Peyer's patch (tissue), 4 donors: Measurements from ENCODE around the gene CLDN1. TPM values are rescaled to one million over a fixed set of nuclear protein-coding genes. Genes with fewer than 3 reads are reported as not detected.

ENCODE experiments used
- DNase-seq, 3 donors: peaks; one replicate each; pipeline ENCODE4 v3.0.0-alpha.2; 2017 to 2019
- H3K27ac ChIP-seq, 4 donors: fragments of 200-600 bp; sonication (generic); one replicate each; pipeline ENCODE4 v1.5.1; 2016 to 2019
- H3K27me3 ChIP-seq, 2 donors: fragments of 200-600 bp; sonication (generic); one replicate each; pipeline ENCODE4 v1.5.1; 2019
- H3K36me3 ChIP-seq, 3 donors: fragments of 200-600 bp; sonication (generic); one replicate each; pipeline ENCODE4 v1.5.1; 2016 to 2019
- H3K4me1 ChIP-seq, 4 donors: fragments of 200-600 bp; sonication (generic); one replicate each; pipeline ENCODE4 v1.5.1; 2016 to 2019
- H3K4me3 ChIP-seq, 4 donors: fragments of 200-600 bp; sonication (generic); 1 replicate in 3 of 4; 2 replicates in 1 of 4; pipeline ENCODE4 v1.5.1; 2016 to 2019; ENCODE audit warnings: mild to moderate bottlenecking in 1 of 4
- H3K9me3 ChIP-seq, 4 donors: fragments of 200-600 bp; sonication (generic); one replicate each; pipeline ENCODE4 v1.5.1; 2016 to 2019; ENCODE audit warnings: mild to moderate bottlenecking in 1 of 4
- POLR2A ChIP-seq, 2 donors: fragments of 450-650 bp; IDR thresholded peaks; one replicate each; pipeline ENCODE4 v1.5.1; 2017; ENCODE audit warnings: antibody characterized with exemption in 2 of 2, mild to moderate bottlenecking in 2 of 2, moderate library complexity in 2 of 2
- total RNA-seq, 4 donors: library from RNA; depleted of rRNA; stranded (reverse); fragments of >200 nt; gene quantifications; one replicate each; pipeline ENCODE4 v1.1.0, GENCODE V29; 2016
- TF ChIP-seq, protein P1 (sequence below), 6 experiments: fragments of 450-650 bp in 4 of 6; fragments of 200-600 bp in 2 of 6; sonication (generic) in 1 of 6; IDR thresholded peaks; one replicate each; pipeline ENCODE4 v1.5.1; 2017 to 2019; ENCODE audit warnings: antibody characterized with exemption in 6 of 6, mild to moderate bottlenecking in 3 of 6, moderate library complexity in 1 of 6

The CLDN1 gene
- total RNA-seq, 4 donors from 2014 or later: 0.35 to 1.1 TPM; not detected in 2

DNA sequence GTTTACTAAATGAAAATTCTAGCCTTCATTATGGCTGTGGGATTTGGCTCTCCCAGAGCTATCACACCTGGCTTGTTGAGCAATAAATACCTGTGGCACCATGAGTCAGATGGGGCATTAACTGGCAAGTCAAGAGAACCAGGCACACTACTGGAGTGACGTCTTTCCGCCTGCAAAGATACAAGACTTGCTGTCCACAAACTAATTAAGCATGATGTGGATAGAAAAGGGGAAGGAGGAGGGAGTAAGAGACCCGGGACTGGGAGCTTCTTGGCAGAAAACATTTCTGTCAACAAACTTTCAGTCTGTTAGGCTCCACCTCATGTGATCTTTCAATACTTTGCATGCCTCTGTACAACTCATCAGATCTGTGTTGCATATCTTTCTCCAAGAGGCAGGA, 56.5 kb downstream of the CLDN1 start:
- no peak overlapping the region for H3K4me3 ChIP-seq
- H3K4me1 ChIP-seq: no peaks in the 10 kb centered on the region
- peak in 1 of 3 donors; percentile 50 for DNase-seq
- no peak overlapping the region for H3K27ac ChIP-seq
- H3K9me3 ChIP-seq: no peaks in the 10 kb centered on the region
- no peak for TF ChIP-seq POLR2A (IDR thresholded peaks at IDR 0.05)
- TF ChIP-seq, protein P1, sequence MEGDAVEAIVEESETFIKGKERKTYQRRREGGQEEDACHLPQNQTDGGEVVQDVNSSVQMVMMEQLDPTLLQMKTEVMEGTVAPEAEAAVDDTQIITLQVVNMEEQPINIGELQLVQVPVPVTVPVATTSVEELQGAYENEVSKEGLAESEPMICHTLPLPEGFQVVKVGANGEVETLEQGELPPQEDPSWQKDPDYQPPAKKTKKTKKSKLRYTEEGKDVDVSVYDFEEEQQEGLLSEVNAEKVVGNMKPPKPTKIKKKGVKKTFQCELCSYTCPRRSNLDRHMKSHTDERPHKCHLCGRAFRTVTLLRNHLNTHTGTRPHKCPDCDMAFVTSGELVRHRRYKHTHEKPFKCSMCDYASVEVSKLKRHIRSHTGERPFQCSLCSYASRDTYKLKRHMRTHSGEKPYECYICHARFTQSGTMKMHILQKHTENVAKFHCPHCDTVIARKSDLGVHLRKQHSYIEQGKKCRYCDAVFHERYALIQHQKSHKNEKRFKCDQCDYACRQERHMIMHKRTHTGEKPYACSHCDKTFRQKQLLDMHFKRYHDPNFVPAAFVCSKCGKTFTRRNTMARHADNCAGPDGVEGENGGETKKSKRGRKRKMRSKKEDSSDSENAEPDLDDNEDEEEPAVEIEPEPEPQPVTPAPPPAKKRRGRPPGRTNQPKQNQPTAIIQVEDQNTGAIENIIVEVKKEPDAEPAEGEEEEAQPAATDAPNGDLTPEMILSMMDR (IDR thresholded peaks at IDR 0.05): no peak
- H3K36me3 ChIP-seq: no peaks in the 10 kb centered on the region
- no peaks in the 10 kb centered on the region for H3K27me3 ChIP-seq

DNA sequence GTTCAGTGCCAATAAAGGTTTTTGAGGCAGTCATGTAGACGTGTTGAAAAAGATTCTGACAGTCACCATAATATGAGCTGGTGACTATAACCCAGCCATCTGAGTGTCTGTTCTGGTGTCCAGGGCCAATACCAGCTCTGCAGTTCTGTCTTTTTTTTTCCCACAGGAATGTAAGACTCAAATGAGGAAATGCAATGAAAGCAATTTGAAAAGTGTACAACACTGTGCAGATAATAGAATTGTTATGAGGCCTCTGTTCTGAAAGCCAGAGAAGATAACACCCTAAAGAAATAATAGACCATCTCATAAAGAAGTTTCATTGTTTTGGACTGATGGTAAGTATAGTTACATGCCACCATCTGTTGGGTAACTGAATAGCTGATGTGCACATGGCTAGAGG, 57.1 kb downstream of the CLDN1 start:
- no peaks in the 10 kb centered on the region for H3K4me1 ChIP-seq
- no peak for DNase-seq
- no peaks in the 10 kb centered on the region for H3K36me3 ChIP-seq
- H3K27ac ChIP-seq: no peak overlapping the region
- no peak overlapping the region for H3K4me3 ChIP-seq
- no peaks in the 10 kb centered on the region for H3K27me3 ChIP-seq
- TF ChIP-seq, protein P1 (IDR thresholded peaks at IDR 0.05): no peak
- H3K9me3 ChIP-seq: no peaks in the 10 kb centered on the region

DNA sequence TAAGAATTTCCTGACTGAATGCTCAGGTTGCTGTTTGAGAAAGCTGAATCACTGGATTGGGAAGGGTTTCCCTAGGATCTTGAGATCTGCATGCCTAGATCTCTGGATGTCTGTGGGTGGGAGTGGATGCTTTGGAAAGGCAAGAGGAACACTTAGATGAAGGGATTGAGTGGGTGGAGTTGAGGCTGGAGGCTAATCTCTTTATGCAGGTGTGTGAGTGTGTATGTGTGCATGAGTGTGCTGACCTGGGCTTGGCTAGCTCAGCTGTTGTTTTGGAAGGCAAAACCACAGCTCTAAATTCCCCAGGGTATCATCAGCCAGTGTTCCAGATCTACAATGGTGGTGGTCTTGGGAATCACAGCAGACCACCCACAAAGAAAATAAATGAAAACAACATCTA, 60.5 kb downstream of the CLDN1 start:
- no peak overlapping the region for H3K4me3 ChIP-seq
- H3K4me1 ChIP-seq: no peaks in the 10 kb centered on the region
- TF ChIP-seq, protein P1 (IDR thresholded peaks at IDR 0.05): no peak
- TF ChIP-seq POLR2A (IDR thresholded peaks at IDR 0.05): no peak
- no peaks in the 10 kb centered on the region for H3K27me3 ChIP-seq
- H3K9me3 ChIP-seq: no peaks in the 10 kb centered on the region
- no peak for DNase-seq
- H3K27ac ChIP-seq: no peak overlapping the region
- H3K36me3 ChIP-seq: no peaks in the 10 kb centered on the region

DNA sequence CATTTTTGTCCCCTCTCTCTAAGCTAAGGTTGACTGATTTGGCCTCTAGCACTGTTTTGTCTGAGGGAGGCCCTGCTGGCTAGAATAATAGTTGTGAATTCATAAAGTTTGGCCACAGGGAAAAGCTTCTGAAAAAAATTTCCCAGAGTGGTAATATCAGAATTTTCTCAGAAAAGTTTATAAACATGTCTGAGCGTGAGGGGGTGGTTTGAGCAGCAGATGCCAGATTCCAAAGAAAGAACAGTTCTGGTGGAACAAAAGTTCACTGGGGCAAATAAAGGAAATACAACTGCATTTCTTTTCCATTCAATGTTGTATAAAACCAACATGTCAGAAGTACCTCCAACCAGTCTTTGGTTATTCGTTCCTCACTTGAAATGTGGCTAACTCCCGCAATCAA, 61.2 kb downstream of the CLDN1 start:
- Histone ChIP-seq H3K4me1 (no peaks in the 10 kb centered on the region), H3K9me3 (no peaks in the 10 kb centered on the region), H3K36me3 (no peaks in the 10 kb centered on the region), H3K27ac (no peak overlapping the region), H3K4me3 (no peak overlapping the region), H3K27me3 (no peaks in the 10 kb centered on the region)
- DNase-seq: no peak
- TF ChIP-seq POLR2A (IDR thresholded peaks at IDR 0.05): no peak
- TF ChIP-seq, protein P1 (IDR thresholded peaks at IDR 0.05): no peak

DNA sequence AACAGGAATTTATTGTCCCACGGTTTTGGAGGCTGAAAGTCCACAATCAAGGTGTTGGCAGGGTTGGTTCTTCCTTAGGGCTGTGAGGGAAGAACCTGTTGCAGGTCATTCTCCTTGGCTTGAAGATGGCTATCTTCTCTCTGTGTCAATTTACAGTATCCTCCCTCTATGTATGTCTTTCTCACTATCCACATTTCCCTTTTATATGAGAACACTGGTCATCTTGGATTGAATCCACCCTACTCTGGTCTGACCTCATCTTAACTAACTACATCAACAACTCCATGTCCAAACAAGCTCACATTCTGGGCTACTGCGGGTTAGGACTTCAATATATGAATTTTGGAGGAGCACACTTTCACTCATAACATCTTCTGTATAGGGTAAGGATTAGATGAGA, 61.9 kb downstream of the CLDN1 start:
- no peaks in the 10 kb centered on the region for H3K4me1 ChIP-seq
- H3K27me3 ChIP-seq: no peaks in the 10 kb centered on the region
- TF ChIP-seq, protein P1 (IDR thresholded peaks at IDR 0.05): no peak
- no peak for TF ChIP-seq POLR2A (IDR thresholded peaks at IDR 0.05)

DNA sequence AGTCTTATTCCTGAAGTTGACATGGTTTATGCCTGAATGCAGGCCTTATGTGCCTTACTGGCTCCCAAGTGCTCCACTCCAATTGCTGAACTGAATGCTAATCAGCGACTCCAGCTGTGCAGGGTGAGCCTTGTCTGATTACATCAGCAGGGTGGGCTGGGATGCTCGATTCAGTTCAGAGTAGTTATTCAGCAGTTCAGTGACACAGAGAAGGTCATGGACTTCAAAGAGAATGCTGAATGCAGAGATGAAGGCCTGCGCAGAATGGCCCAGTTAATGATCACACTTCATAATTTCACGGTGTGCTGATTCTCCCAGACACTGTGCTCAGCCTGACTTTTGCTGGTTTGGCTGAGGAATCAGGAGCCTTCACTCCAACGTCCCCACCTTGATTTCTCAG, 63.6 kb downstream of the CLDN1 start:
- Histone ChIP-seq H3K27me3 (no peaks in the 10 kb centered on the region), H3K27ac (no peak overlapping the region), H3K4me1 (no peaks in the 10 kb centered on the region), H3K36me3 (no peaks in the 10 kb centered on the region), H3K4me3 (no peak overlapping the region), H3K9me3 (no peaks in the 10 kb centered on the region)
- no peak for DNase-seq
- TF ChIP-seq, protein P1 (IDR thresholded peaks at IDR 0.05): no peak
- TF ChIP-seq POLR2A (IDR thresholded peaks at IDR 0.05): no peak

More for the DNA sequence above, 61.9 kb downstream of the CLDN1 start:
- H3K9me3 ChIP-seq: no peaks in the 10 kb centered on the region
- DNase-seq: no peak
- no peak overlapping the region for H3K4me3 ChIP-seq
- H3K27ac ChIP-seq: no peak overlapping the region
- H3K36me3 ChIP-seq: no peaks in the 10 kb centered on the region
